SKM-1 treated with dmso at 0.1 percent for 144 hours (cell line): ENCODE measurements around the gene TLR9.

ENCODE experiments used
- DNase-seq: peaks from one replicate; lab custom pipeline; 2025; ENCODE audit not compliant: unreplicated experiment; lab: John Stamatoyannopoulos, UW

Gene TLR9

GRCh38 chr3:52232279-52233107 lies 7.0 kb upstream of the TLR9 start:
- DNase-seq: no peak

GRCh38 chr3:52231502-52232278 lies 6.2 kb upstream of the TLR9 start:
- DNase-seq: peak; percentile 58

GRCh38 chr3:52230889-52231499 lies 5.5 kb upstream of the TLR9 start:
- no peak for DNase-seq

GRCh38 chr3:52230461-52230860 lies 5.0 kb upstream of the TLR9 start:
- no peak for DNase-seq

DNA sequence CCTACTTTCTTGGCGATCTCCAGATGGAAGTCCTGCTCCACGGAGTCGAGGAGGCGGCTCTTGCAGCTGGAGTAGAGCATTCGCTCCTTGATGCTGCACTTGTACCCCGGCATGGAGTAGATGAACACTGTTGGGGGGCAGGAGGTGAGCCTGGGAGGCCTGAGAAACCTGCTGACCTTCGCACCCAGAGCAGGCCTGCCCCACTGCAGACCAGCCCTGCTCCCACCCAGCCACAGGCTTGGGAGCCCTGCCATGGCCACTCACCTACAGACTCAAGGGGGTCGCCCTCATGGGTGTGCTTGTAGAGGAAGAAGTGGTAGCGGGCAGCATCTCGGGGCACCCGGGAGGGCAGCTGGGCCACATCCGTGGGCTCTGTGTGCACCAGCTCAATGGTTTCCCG lies 4.2 kb upstream of the TLR9 start:
- DNase-seq: no peak

DNA sequence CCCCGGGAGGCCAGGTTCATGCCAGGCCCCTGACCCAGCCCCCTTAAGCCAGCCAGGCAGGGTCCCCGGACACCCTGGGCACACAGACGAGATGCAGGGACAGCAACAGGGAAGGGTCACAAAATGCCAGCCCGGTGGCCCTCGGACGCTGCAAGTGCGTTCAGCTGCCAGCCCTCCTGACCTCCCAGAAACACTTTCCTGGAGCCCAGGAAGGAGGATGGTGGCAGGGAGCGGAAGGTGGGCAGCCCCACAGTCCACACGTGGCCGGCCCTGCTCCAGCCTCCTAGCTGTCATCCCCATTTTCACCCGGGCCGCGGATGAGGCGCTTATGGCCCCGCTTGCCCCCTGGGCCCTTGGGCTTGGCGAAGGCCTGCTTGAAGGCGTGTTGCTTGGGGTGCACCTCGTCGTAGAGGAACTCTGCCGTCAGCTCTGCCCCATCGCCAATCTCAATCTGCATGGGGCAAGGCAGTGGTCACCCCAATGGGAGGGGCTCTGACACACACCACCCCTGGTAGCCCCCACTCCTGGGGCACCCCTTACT lies 3.4 kb upstream of the TLR9 start:
- no peak for DNase-seq

- no peak for DNase-seq
These were observed 2.8 kb upstream of the TLR9 start for GRCh38 chr3:52228266-52228665.

DNA sequence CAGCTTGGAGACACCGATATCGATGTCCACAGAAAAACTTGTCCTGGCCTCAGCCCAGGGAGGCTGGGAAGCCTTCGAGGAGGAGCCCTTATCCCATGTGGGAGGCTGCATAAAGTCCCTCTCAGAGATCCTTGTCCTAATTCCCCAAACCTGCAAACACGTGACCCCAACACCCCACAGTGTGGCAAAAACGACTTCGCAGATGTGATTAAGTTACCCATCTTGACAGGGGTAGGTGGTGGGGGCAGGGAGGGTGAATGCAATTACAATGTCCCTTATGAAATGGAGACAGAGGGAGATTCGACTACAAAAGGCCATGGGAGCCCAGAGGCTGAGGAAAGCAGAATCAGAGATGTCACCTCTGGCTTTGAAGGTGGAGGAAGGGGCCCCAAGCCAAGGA lies 2.3 kb upstream of the TLR9 start:
- no peak for DNase-seq

DNA sequence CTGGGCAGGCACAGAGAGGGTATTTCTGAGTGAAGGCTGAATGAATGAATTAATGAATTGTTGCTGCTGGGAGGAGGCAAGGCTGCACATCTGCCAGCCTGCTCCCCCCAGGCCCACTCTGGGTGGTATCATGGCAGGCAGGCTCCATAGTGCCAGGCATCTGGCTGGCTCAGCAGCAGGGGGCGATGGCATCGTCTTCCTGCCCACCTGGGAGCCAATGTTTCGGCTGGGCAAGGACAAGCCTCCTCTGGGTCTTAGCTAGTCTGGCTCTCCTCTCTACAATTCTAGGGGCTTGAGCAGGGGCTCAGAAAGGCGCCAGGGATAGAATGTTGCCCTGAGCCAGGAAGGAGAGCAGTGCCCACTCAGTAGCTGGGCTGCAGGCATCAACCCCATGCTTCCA lies 1.7 kb upstream of the TLR9 start:
- DNase-seq: no peak

GRCh38 chr3:52226229-52226817 lies 878 bp upstream of the TLR9 start:
- DNase-seq: no peak

DNA sequence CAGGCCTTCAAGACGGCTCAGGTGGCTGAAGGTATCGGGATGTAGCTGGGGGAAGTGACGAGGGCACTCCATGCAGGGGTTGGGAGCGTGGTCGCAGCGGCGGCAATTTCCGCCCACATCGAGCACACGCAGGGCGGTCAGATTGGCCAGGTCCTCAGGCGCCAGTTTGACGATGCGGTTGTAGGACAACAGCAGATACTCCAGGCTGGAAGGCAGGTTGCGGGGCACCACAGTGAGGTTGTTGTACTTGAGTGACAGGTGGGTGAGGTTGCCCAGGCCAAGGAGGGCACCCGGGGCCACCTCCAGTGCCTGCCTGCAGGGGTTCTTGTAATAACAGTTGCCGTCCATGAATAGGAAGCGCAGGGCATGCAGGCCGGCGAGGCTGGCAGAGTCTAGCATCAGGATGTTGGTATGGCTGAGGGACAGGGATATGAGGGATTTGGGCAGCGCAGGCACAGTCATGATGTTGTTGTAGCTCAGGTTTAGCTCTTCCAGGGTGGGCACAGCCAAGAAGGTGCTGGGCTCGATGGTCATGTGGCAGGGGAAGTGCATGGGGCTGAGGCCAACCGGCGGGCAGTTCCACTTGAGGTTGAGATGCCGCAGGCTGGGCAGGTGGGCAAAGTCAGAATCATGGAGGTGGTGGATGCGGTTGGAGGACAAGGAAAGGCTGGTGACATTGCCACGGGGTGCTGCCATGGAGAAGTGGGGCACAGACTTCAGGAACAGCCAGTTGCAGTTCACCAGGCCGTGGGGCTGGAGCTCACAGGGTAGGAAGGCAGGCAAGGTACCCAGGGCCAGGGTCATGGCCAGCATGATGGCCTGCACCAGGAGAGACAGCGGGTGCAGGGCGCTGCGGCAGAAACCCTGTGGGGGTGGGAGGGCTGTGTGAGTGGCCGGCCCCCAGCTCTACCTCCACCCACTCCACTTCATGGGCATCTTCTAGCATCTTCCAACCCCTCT lies 1.7 kb downstream of the TLR9 start:
- DNase-seq: no peak

DNA sequence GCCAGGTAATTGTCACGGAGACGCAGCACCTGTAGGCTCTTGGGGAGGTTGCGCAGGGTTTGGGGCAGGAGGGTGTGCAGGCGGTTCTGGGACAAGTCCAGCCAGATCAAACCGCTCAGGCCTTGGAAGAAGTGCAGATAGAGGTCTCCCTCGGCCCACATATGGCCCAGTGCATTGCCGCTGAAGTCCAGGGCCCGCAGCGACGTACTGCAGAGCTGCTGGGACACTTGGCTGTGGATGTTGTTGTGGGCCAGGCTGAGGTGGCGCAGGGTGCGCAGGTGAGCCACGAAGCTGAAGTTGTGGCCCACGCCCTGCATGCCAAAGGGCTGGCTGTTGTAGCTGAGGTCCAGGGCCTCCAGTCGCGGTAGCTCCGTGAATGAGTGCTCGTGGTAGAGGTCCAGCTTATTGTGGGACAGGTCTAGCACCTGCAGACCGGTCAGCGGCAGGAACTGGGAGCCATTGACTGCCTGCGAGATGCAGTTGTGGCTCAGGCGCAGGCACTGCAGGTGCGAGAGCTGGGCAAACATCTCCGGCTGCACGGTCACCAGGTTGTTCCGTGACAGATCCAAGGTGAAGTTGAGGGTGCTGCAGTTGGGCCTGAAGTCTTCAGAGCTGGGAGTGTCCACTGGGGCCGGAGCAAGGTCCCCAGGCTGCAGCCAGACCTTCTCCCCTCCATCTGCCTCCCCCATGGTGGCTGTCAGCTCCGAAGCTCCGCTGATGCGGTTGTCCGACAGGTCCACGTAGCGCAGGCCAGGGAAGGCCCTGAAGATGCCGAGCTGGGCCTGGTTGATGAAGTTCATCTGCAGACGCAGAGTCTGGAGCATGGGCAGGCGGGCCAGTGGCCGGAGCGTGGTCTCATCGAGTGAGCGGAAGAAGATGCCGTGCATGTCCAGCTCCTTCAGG lies 2.9 kb downstream of the TLR9 start:
- no peak for DNase-seq

- DNase-seq: no peak
These were observed 3.7 kb downstream of the TLR9 start for GRCh38 chr3:52221563-52222318.

DNA sequence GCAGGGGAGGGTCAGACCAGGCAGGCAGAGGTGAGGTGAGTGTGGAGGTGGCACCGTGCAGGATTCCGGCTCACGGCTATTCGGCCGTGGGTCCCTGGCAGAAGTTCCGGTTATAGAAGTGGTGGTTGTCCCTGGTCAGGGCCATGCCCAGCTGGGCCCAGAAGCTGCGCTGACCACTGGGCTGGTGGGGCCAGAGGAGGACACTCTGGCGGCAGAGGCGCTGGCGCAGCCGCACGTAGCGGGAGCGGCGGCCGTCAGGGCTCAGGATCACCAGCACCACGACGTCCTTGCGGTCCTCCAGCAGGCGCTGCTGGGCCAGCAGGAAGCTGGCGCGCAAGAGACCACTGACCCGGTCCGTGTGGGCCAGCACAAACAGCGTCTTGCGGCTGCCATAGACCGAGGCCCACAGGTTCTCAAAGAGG lies 4.3 kb downstream of the TLR9 start:
- no peak for DNase-seq

GRCh38 chr3:52220380-52221026 lies 4.9 kb downstream of the TLR9 start:
- DNase-seq: peak; percentile 78

DNA sequence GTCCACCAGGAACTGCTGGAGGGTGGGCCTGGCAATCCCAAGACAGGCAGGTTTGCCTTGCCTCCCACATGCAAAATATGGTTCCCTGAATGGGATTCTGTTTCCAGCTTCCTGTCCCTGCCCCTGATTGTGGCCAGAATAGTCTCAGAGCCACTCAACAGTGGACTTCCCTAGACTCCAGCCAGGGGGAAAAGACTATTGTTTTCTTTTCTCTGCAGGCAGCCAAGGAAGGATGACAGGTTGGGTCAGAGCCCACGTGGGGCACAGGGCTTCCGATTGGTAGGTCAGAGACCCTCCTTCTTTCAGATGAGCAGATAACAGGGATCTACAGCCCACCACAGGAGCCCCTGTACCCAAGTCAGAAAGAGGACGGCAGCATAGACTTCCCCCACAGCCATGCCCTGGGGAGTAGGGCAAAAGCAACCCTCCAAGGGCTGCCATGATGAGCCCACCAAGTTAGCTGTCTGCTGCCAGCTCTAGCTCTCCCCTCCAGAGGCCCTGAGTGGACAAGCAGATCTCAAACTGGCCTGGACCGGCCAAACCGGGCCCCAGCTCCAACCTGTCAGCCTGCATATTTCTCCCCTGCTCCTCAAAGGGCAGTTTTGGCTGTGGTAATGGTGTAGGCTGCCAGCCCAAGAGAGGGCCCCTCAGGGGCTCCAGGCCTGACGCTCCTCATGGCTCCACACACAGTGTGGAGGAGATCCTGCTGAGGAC lies 6.4 kb downstream of the TLR9 start:
- no peak for DNase-seq

- DNase-seq: no peak
These were observed 7.0 kb downstream of the TLR9 start for GRCh38 chr3:52218454-52218853.
